ENCODE data around the gene HS2ST1.

- TF ChIP-seq CTCF (tag by site-specific recombination; IDR thresholded peaks at IDR 0.05), result no peak
- TF ChIP-seq ZNF280D (tag by site-specific recombination; IDR thresholded peaks at IDR 0.05), result no peak
- TF ChIP-seq ZNF398 (tag by site-specific recombination; IDR thresholded peaks at IDR 0.05), result no peak
- no peak for TF ChIP-seq ZNF777 (tag by site-specific recombination; IDR thresholded peaks at IDR 0.05; ENCODE audit: borderline replicate concordance)
- no peak for TF ChIP-seq ZNF24 (tag by site-specific recombination; IDR thresholded peaks at IDR 0.05)
- no peak for TF ChIP-seq ZNF830 (tag by site-specific recombination; IDR thresholded peaks at IDR 0.05; ENCODE audit: low read depth)
- TF ChIP-seq ZNF335 (tag by site-specific recombination; conservative IDR thresholded peaks at IDR 0.05), result no peak
- no peak for TF ChIP-seq ZNF645 (tag by site-specific recombination; IDR thresholded peaks at IDR 0.05)
- TF ChIP-seq SP2 (tag by site-specific recombination; IDR thresholded peaks at IDR 0.05), result no peak
Measured at GRCh38 chr1:86888327-86888726, 26.1 kb upstream of the HS2ST1 start.
